ENCODE results near the gene YWHAQ.

- no peak for TF ChIP-seq CTCF (IDR thresholded peaks at IDR 0.05)
- no peak for TF ChIP-seq ZFX (IDR thresholded peaks at IDR 0.05; ENCODE audit: borderline replicate concordance)
These were observed 22.2 kb upstream of the YWHAQ start for GRCh38 chr2:9652898-9653479.

Data from 22Rv1 (cell line).